Measurements from ENCODE around the gene RTTN.

The RTTN gene

DNA sequence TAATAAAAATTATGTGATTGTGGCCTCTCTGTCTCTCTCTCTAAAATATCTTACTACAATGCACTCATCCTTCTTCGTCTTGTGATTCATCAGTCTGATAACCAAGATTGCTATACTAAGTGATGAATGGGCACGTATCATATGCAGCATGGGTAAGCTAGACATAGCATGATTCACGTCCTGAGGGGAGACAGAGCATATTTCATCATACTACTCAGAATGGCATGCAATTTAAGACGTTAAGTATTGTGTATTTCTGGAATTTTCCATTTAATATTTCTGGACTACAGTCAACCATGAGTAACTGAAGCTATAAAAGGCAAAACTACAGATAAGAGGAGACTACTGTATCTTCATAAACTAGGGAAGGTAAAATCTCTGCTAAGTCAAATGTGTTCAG lies 160.9 kb downstream of the RTTN start:
- no peak overlapping the region for H4K8ac ChIP-seq (ENCODE audit: low read depth, low read length)
- H3K79me1 ChIP-seq (ENCODE audit: low read length), result no peaks in the 10 kb centered on the region
- no peaks in the 10 kb centered on the region for H3K4me1 ChIP-seq (ENCODE audit: control insufficient read depth in 1 of 2, insufficient read depth in 2 of 2, low read length in 2 of 2)
- peaks cover 0 to 1% of the 10 kb centered on the region in 2 experiments for H3K36me3 ChIP-seq (ENCODE audit: control insufficient read depth in 1 of 2, insufficient read depth in 2 of 2, low read length in 2 of 2)
- no peak overlapping the region for H3K4ac ChIP-seq (ENCODE audit: low read depth, low read length)
- no peak overlapping the region for H3K4me2 ChIP-seq (ENCODE audit: low read length)
- no peak overlapping the region for H3K9ac ChIP-seq (ENCODE audit: low read length)
- no peak overlapping the region for H2AFZ ChIP-seq (ENCODE audit: insufficient read depth, low read length, poor library complexity)
- H3K27ac ChIP-seq (ENCODE audit: low read depth, low read length), result no peak overlapping the region
- H3K4me3 ChIP-seq (ENCODE audit: low read depth, low read length), result no peak overlapping the region
- H4K91ac ChIP-seq (ENCODE audit: low read depth, low read length), result no peak overlapping the region
- H3K14ac ChIP-seq (ENCODE audit: low read length), result no peak overlapping the region
- H3K79me2 ChIP-seq (ENCODE audit: control insufficient read depth, insufficient read depth, low read length, poor library complexity), result no peaks in the 10 kb centered on the region
- no peak overlapping the region for H2BK120ac ChIP-seq (ENCODE audit: insufficient read depth, low read length, poor library complexity)
- no peak overlapping the region for H2BK5ac ChIP-seq (ENCODE audit: low read depth, low read length, poor library complexity)
- no peaks in the 10 kb centered on the region for H3K27me3 ChIP-seq (ENCODE audit: insufficient read depth, low read length)
- no peak overlapping the region for H4K12ac ChIP-seq (ENCODE audit: low read depth, low read length)
- H2BK12ac ChIP-seq (ENCODE audit: low read length), result no peak overlapping the region
- H3K23ac ChIP-seq (ENCODE audit: low read length), result no peak overlapping the region
- no peak overlapping the region for H3K18ac ChIP-seq (ENCODE audit: low read length)
- H3K9me3 ChIP-seq (ENCODE audit: insufficient read depth, low read depth, low read length), result no peaks in the 10 kb centered on the region
- WGBS (ENCODE audit: extremely low coverage, insufficient coverage, insufficient read length), result no CpG with 5 or more reads among the region's 4 CpGs
- DNase-seq, result peak; percentile 70 to 90
- no peak overlapping the region for H2AK5ac ChIP-seq (ENCODE audit: low read length)

DNA sequence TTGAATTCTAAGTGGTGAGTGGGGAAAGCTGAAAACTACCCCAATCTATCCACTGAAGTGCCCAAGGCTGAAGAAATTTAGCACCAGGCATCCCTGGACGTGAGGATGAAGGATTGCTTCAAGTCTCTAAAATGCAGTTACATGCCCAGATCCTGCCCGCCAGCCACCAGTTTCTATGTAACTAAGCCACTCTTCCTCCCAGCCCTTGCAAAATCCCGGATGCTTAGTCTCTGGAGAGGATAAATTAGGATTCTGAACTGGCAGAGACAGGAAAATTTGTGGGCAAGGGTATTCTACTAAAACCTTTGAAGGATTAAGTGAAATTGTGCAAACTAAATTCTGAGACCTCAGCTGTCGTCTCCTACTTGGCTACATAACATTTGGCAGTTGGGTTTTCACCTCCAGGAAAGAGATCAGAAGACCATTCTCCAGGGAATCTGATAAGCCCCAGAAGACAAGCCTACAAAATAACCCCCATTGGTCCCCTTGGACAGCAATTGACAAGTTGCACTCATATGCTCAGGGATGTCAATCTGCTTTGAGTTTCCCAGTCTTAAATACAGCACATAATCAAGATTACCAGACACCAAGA lies 163.9 kb downstream of the RTTN start:
- H2AK5ac ChIP-seq (ENCODE audit: low read length), result no peak overlapping the region
- no peak overlapping the region for H3K18ac ChIP-seq (ENCODE audit: low read length)
- no peak overlapping the region for H3K27ac ChIP-seq (ENCODE audit: low read depth, low read length)
- no CpG with 5 or more reads among the region's 4 CpGs for WGBS (ENCODE audit: extremely low coverage, insufficient coverage, insufficient read length)
- no peak overlapping the region for H3K23ac ChIP-seq (ENCODE audit: low read length)
- no peak overlapping the region for H4K12ac ChIP-seq (ENCODE audit: low read depth, low read length)
- H3K14ac ChIP-seq (ENCODE audit: low read length), result no peak overlapping the region
- DNase-seq, result no peak
- H3K4me3 ChIP-seq (ENCODE audit: low read depth, low read length), result no peak overlapping the region
- no peak overlapping the region for H2BK120ac ChIP-seq (ENCODE audit: insufficient read depth, low read length, poor library complexity)
- no peaks in the 10 kb centered on the region for H3K9me3 ChIP-seq (ENCODE audit: insufficient read depth, low read depth, low read length)
- H4K8ac ChIP-seq (ENCODE audit: low read depth, low read length), result no peak overlapping the region
- no peak overlapping the region for H3K9ac ChIP-seq (ENCODE audit: low read length)
- peaks cover 5% of the 10 kb centered on the region for H3K79me1 ChIP-seq (ENCODE audit: low read length)
- peaks cover 0 to 1% of the 10 kb centered on the region in 2 experiments for H3K36me3 ChIP-seq (ENCODE audit: control insufficient read depth in 1 of 2, insufficient read depth in 2 of 2, low read length in 2 of 2)
- no peak overlapping the region for H4K91ac ChIP-seq (ENCODE audit: low read depth, low read length)
- no peak overlapping the region for H2AFZ ChIP-seq (ENCODE audit: insufficient read depth, low read length, poor library complexity)
- H2BK12ac ChIP-seq (ENCODE audit: low read length), result no peak overlapping the region
- H3K4ac ChIP-seq (ENCODE audit: low read depth, low read length), result no peak overlapping the region
- no peaks in the 10 kb centered on the region for H3K79me2 ChIP-seq (ENCODE audit: control insufficient read depth, insufficient read depth, low read length, poor library complexity)
- H3K4me2 ChIP-seq (ENCODE audit: low read length), result no peak overlapping the region
- peaks cover 5 to 6% of the 10 kb centered on the region in 2 experiments for H3K4me1 ChIP-seq (ENCODE audit: control insufficient read depth in 1 of 2, insufficient read depth in 2 of 2, low read length in 2 of 2)
- no peak overlapping the region for H2BK5ac ChIP-seq (ENCODE audit: low read depth, low read length, poor library complexity)
- H3K27me3 ChIP-seq (ENCODE audit: insufficient read depth, low read length), result no peaks in the 10 kb centered on the region

DNA sequence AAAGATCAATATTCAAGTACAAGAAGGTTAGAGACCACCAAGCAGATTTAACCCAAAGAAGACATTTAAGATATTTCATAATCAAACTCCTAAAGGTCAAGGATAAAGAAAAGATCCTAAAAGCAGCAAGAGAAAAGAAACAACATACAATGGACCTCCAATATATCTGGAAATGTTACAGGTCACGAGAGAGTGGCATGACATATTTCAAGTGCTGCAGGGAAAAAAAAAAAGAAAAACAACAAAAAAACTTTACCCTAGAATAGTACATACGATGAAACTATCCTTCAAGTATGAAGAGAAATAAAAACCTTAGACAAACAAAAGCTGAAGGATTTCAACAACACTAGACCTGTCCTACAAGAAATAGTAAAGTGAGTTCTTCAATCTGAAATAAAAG lies 166.3 kb downstream of the RTTN start:
- Histone ChIP-seq H3K14ac (ENCODE audit: low read length) (no peak overlapping the region), H3K4me2 (ENCODE audit: low read length) (no peak overlapping the region), H3K79me2 (ENCODE audit: control insufficient read depth, insufficient read depth, low read length, poor library complexity) (no peaks in the 10 kb centered on the region)

DNA sequence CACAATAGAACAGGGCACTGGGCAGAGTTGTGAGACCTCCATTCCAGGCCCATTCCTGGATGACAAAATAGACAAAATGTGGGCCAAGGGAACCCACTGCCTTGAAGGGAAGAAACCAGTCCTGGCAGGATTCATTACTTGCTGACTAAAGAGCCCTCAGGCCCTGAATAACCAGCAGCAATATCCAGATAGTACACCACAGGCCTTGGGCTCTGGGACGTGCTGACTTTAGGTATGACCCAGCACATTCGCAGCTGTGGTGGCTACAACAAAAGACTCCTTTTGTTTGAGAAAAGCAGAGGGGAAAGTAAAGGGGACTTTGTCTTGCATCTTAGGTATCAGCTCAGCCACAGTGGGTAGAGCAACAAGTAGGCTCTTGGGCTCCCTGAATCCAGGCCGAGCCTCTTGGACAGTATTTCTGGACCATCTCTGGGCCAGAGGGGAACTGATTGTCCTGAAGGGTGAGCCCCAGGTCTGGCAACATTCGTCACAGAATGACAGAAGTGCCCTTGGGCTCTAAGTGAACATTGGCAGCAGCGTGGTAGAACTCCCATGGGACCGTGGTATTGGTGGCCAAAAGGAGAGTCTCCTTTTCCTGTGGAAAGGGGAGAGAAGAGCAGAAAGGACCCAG lies 167.9 kb downstream of the RTTN start:
- H3K23ac ChIP-seq (ENCODE audit: low read length), result no peak overlapping the region
- no peak overlapping the region for H3K4me2 ChIP-seq (ENCODE audit: low read length)
- no peak overlapping the region for H4K91ac ChIP-seq (ENCODE audit: low read depth, low read length)
- H3K27ac ChIP-seq (ENCODE audit: low read depth, low read length), result peak overlapping the region; percentile 80
- H3K9ac ChIP-seq (ENCODE audit: low read length), result no peak overlapping the region
- no peak overlapping the region for H2BK120ac ChIP-seq (ENCODE audit: insufficient read depth, low read length, poor library complexity)
- peaks cover 5 to 6% of the 10 kb centered on the region in 2 experiments for H3K4me1 ChIP-seq (ENCODE audit: control insufficient read depth in 1 of 2, insufficient read depth in 2 of 2, low read length in 2 of 2)
- no peaks in the 10 kb centered on the region for H3K9me3 ChIP-seq (ENCODE audit: insufficient read depth, low read depth, low read length)
- no peak overlapping the region for H4K12ac ChIP-seq (ENCODE audit: low read depth, low read length)
- no peak overlapping the region for H3K18ac ChIP-seq (ENCODE audit: low read length)
- H4K8ac ChIP-seq (ENCODE audit: low read depth, low read length), result no peak overlapping the region
- no peaks in the 10 kb centered on the region for H3K79me2 ChIP-seq (ENCODE audit: control insufficient read depth, insufficient read depth, low read length, poor library complexity)
- DNase-seq, result peak; percentile 94 to 96
- peak overlapping the region; percentile 26 for H2BK5ac ChIP-seq (ENCODE audit: low read depth, low read length, poor library complexity)
- H3K27me3 ChIP-seq (ENCODE audit: insufficient read depth, low read length), result no peaks in the 10 kb centered on the region
- no peak overlapping the region for H2AFZ ChIP-seq (ENCODE audit: insufficient read depth, low read length, poor library complexity)
- peaks cover 5% of the 10 kb centered on the region for H3K79me1 ChIP-seq (ENCODE audit: low read length)
- H3K4ac ChIP-seq (ENCODE audit: low read depth, low read length), result no peak overlapping the region
- no peak overlapping the region for H3K14ac ChIP-seq (ENCODE audit: low read length)
- no peak overlapping the region for H2BK12ac ChIP-seq (ENCODE audit: low read length)
- WGBS (ENCODE audit: extremely low coverage, insufficient coverage, insufficient read length), result no CpG with 5 or more reads among the region's 6 CpGs
- H3K36me3 ChIP-seq (ENCODE audit: control insufficient read depth in 1 of 2, insufficient read depth in 2 of 2, low read length in 2 of 2), result no peaks in the 10 kb centered on the region
- H2AK5ac ChIP-seq (ENCODE audit: low read length), result no peak overlapping the region
- H3K4me3 ChIP-seq (ENCODE audit: low read depth, low read length), result no peak overlapping the region

More for the DNA sequence above, 166.3 kb downstream of the RTTN start:
- Histone ChIP-seq H3K4ac (ENCODE audit: low read depth, low read length) (no peak overlapping the region), H3K27ac (ENCODE audit: low read depth, low read length) (no peak overlapping the region), H3K36me3 (ENCODE audit: control insufficient read depth in 1 of 2, insufficient read depth in 2 of 2, low read length in 2 of 2) (no peaks in the 10 kb centered on the region), H3K9me3 (ENCODE audit: insufficient read depth, low read depth, low read length) (no peaks in the 10 kb centered on the region), H3K9ac (ENCODE audit: low read length) (no peak overlapping the region), H2AFZ (ENCODE audit: insufficient read depth, low read length, poor library complexity) (no peak overlapping the region), H3K23ac (ENCODE audit: low read length) (no peak overlapping the region), H3K27me3 (ENCODE audit: insufficient read depth, low read length) (no peaks in the 10 kb centered on the region), H2BK120ac (ENCODE audit: insufficient read depth, low read length, poor library complexity) (no peak overlapping the region), H3K4me1 (ENCODE audit: control insufficient read depth in 1 of 2, insufficient read depth in 2 of 2, low read length in 2 of 2) (peaks cover 5 to 6% of the 10 kb centered on the region in 2 experiments), H2BK5ac (ENCODE audit: low read depth, low read length, poor library complexity) (no peak overlapping the region), H3K4me3 (ENCODE audit: low read depth, low read length) (no peak overlapping the region), H3K79me1 (ENCODE audit: low read length) (peaks cover 5% of the 10 kb centered on the region), H4K8ac (ENCODE audit: low read depth, low read length) (no peak overlapping the region), H2BK12ac (ENCODE audit: low read length) (no peak overlapping the region), H2AK5ac (ENCODE audit: low read length) (no peak overlapping the region), H4K91ac (ENCODE audit: low read depth, low read length) (no peak overlapping the region), H3K18ac (ENCODE audit: low read length) (no peak overlapping the region), H4K12ac (ENCODE audit: low read depth, low read length) (no peak overlapping the region)
- WGBS (ENCODE audit: extremely low coverage, insufficient coverage, insufficient read length), result no CpG with 5 or more reads among the region's 2 CpGs
- no peak for DNase-seq
